Upper lobe of left lung (tissue), 4 donors: ENCODE data around the gene SNAI3.

ENCODE experiments used
- CTCF ChIP-seq, 6 experiments: fragments of 450-650 bp in 4 of 6; fragments of 200-600 bp in 2 of 6; sonication (generic) in 2 of 6; IDR thresholded peaks; one replicate each; pipeline ENCODE4 v1.5.1; 2016 to 2019; ENCODE audit warnings: antibody characterized with exemption in 6 of 6
- EP300 ChIP-seq, 4 donors: sonication (generic); formaldehyde crosslinking; IDR thresholded peaks; one replicate each; pipeline ENCODE4 v1.5.1; 2017; ENCODE audit warnings: antibody characterized with exemption in 4 of 4, control low read depth in 2 of 4

GRCh38 chr16:88720396-88720970 is 34.2 kb upstream of the SNAI3 start:
- TF ChIP-seq CTCF (IDR thresholded peaks at IDR 0.05) (no peak), EP300 (IDR thresholded peaks at IDR 0.05) (no peak)
